ENCODE measurements around the gene TMEM87B.

Gene TMEM87B

DNA sequence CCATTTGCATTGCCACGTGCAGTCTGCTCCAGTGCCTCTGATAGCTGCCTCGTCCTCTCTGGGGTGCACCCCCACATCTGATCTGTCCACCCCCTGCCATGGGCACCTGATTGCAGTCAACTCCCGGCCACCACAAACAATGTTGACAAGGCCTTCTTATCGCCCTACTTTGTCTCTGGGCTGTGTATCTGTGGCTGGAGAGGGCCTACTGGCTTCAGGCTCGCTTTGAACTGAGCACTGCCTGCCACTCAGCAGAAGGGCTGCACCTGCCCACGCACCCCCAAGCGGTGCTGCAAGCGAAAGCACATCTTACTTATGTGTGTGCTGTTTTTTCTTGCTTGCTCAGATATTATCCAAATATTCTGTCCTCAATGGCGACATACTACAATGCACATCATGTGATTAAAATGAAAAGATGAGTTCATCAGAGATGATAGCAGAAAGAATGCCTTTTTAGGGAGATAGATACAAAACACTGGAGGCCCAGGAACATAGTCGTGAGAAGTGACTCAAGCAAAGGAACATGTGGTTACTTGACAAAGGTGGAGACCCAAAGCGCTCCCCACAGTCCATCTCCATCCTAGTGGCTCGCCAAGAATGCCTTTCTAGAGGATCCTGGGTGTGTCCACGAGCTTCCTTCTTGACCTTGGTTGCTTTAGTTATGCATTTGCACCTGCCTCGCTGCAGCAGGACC is 111.9 kb downstream of the TMEM87B start:
- DNase-seq (ENCODE audit: low spot score) = no peak

DNA sequence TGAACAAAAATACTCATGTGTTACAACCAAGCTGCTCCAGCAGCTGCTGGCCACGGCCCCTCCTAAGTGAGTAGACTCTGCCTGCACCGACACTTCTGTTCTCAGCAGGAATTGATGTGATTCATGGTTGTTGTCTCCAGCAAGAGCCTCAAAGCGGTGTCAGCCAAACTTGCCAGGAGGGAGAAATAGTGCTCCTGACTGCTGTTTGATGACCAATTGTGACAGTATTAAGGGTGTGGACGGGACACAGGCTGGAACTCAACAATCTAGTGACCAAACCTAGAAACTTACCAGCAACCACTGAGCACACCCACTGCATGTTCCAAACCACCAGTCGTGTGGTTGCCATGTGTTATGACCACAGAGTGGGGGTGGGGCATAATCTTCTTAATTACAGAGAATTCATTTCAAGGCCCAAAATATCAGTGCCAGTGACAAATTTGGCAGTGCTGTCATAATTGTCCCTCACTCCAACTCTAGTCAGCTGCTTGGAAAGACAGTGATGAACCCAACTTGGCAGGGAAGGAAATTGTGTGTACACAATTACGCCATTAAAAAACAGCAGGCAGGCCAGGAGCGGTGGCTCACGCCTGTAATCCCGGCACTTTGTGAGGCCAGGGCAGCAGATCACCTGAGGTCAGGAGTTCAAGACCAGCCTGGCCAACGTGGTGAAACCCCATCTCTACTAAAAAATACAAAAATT is 113.5 kb downstream of the TMEM87B start:
- DNase-seq (ENCODE audit: low spot score) = no peak
